ENCODE results near the gene IDH2.

DNA sequence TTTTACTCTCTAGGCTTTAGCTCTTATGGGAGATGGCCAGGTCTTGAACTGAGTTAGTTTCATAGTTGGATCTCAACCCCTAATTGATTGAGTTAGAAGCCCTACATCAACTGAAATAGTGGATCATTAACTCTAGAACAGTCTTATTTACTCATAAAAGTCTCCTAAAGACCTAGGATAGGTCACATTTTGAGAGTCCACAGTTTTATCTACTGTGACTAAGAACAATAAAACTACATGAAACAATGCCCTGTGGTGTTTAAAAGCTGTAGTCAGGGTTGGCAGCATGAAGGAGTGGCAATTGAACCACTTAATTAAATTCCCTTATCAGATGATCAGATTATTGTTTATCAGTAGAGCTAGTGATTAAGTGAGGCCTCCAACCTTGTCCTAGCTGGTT, 22.2 kb upstream of the IDH2 start:
- TF ChIP-seq, protein P1, sequence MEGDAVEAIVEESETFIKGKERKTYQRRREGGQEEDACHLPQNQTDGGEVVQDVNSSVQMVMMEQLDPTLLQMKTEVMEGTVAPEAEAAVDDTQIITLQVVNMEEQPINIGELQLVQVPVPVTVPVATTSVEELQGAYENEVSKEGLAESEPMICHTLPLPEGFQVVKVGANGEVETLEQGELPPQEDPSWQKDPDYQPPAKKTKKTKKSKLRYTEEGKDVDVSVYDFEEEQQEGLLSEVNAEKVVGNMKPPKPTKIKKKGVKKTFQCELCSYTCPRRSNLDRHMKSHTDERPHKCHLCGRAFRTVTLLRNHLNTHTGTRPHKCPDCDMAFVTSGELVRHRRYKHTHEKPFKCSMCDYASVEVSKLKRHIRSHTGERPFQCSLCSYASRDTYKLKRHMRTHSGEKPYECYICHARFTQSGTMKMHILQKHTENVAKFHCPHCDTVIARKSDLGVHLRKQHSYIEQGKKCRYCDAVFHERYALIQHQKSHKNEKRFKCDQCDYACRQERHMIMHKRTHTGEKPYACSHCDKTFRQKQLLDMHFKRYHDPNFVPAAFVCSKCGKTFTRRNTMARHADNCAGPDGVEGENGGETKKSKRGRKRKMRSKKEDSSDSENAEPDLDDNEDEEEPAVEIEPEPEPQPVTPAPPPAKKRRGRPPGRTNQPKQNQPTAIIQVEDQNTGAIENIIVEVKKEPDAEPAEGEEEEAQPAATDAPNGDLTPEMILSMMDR (IDR thresholded peaks at IDR 0.05; ENCODE audit: low read depth, low read length): no peak
- TF ChIP-seq, protein P2, sequence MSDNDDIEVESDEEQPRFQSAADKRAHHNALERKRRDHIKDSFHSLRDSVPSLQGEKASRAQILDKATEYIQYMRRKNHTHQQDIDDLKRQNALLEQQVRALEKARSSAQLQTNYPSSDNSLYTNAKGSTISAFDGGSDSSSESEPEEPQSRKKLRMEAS (IDR thresholded peaks at IDR 0.05; ENCODE audit: low read depth, low read length): no peak
- TF ChIP-seq POLR2A (IDR thresholded peaks at IDR 0.05; ENCODE audit: extremely low read depth, insufficient read length) (no peak), MYC (IDR thresholded peaks at IDR 0.05; ENCODE audit: low read depth, low read length) (no peak)

Measured in NB4 (cell line).